Progenitor cell of endocrine pancreas (in vitro differentiated cells): Measurements from ENCODE around the gene KRTAP10-10. TPM values are rescaled to one million over a fixed set of nuclear protein-coding genes. Genes with fewer than 3 reads are reported as not detected.
"Not testable (repeated sequence)": the region's sequence is repeated elsewhere in the genome, so short reads cannot be mapped to it uniquely, and the experiment has no call there.

ENCODE experiments used
- DNase-seq: peaks from one replicate; pipeline ENCODE4 v3.0.0; 2021; ENCODE audit warnings: low spot score; ENCODE audit not compliant: unreplicated experiment
- H3K27ac Mint-ChIP-seq: 2 replicates; pipeline ENCODE4 v1.8.0; 2021; ENCODE audit warnings: mild to moderate bottlenecking, moderate library complexity, mixed read lengths
- H3K27me3 Mint-ChIP-seq: 2 replicates; pipeline ENCODE4 v1.8.0; 2021; ENCODE audit warnings: mixed read lengths
- H3K36me3 Mint-ChIP-seq: 2 replicates; pipeline ENCODE4 v1.8.0; 2022; ENCODE audit warnings: mixed read lengths; ENCODE audit not compliant: insufficient read depth
- H3K4me1 Mint-ChIP-seq: 2 replicates; pipeline ENCODE4 v1.8.0; 2021; ENCODE audit warnings: low read depth, mixed read lengths
- H3K4me3 Mint-ChIP-seq: 2 replicates; pipeline ENCODE4 v1.8.0; 2021; ENCODE audit warnings: low read depth, mild to moderate bottlenecking, moderate library complexity, mixed read lengths
- H3K9me3 Mint-ChIP-seq: 2 replicates; pipeline ENCODE4 v1.8.0; 2021; ENCODE audit warnings: low read depth, mixed read lengths
- CTCF ChIP-seq: fragments of 200-600 bp; sonication (generic); IDR thresholded peaks from one replicate; pipeline ENCODE4 v1.5.0; 2021; ENCODE audit warnings: antibody characterized with exemption, mild to moderate bottlenecking; ENCODE audit not compliant: unreplicated experiment
- total RNA-seq: library from RNA; stranded (reverse); gene quantifications from 2 replicates; pipeline ENCODE4 v1.2.1, GENCODE V29; 2021

KRTAP10-10 gene
- total RNA-seq, 1 donor from 2014 or later: not detected

- peaks cover 7% of the 10 kb centered on the region for H3K4me1 Mint-ChIP-seq
- no peak overlapping the region for H3K27ac Mint-ChIP-seq
Measured at GRCh38 chr21:44598061-44598460, 39.1 kb upstream of the KRTAP10-10 start.

GRCh38 chr21:44599264-44600029, 37.7 kb upstream of the KRTAP10-10 start:
- Mint-ChIP-seq H3K27me3 (peaks cover 2% of the 10 kb centered on the region), H3K27ac (no peak overlapping the region), H3K9me3 (peaks cover 10% of the 10 kb centered on the region), H3K4me1 (no peaks in the 10 kb centered on the region), H3K36me3 (no peaks in the 10 kb centered on the region), H3K4me3 (no peak overlapping the region)
- TF ChIP-seq CTCF: no peak
- no peak for DNase-seq

More at GRCh38 chr21:44598061-44598460, 39.1 kb upstream of the KRTAP10-10 start:
- Mint-ChIP-seq H3K36me3 (no peaks in the 10 kb centered on the region), H3K4me3 (no peak overlapping the region), H3K27me3 (peaks cover 2% of the 10 kb centered on the region), H3K9me3 (peaks cover 5% of the 10 kb centered on the region)
- TF ChIP-seq CTCF: no peak
- no peak for DNase-seq

GRCh38 chr21:44600118-44600978, 36.8 kb upstream of the KRTAP10-10 start, which contains the start of gene KRTAP10-7:
TSS of gene KRTAP10-7 (plus strand) at chr21:44600597. CDS start at chr21:44600622, 25 bp downstream.
- peaks cover 14% of the 10 kb centered on the region for H3K9me3 Mint-ChIP-seq
- not testable (repeated sequence) for H3K36me3 Mint-ChIP-seq, H3K4me3 Mint-ChIP-seq, H3K4me1 Mint-ChIP-seq, H3K27ac Mint-ChIP-seq, H3K27me3 Mint-ChIP-seq, DNase-seq

GRCh38 chr21:44601091-44601490, 36.1 kb upstream of the KRTAP10-10 start:
- DNase-seq, H3K27me3 Mint-ChIP-seq, H3K4me3 Mint-ChIP-seq, H3K36me3 Mint-ChIP-seq, H3K27ac Mint-ChIP-seq, H3K4me1 Mint-ChIP-seq: not testable (repeated sequence)
- H3K9me3 Mint-ChIP-seq: peaks cover 14% of the 10 kb centered on the region

- Mint-ChIP-seq H3K27ac (no peak overlapping the region), H3K27me3 (peaks cover 6% of the 10 kb centered on the region), H3K9me3 (peaks cover 14% of the 10 kb centered on the region), H3K4me1 (no peaks in the 10 kb centered on the region), H3K4me3 (no peak overlapping the region), H3K36me3 (no peaks in the 10 kb centered on the region)
- no peak for DNase-seq
- no peak for TF ChIP-seq CTCF
Measured at GRCh38 chr21:44601596-44602462, 35.3 kb upstream of the KRTAP10-10 start.
